Panc1 (cell line): ENCODE results near the gene GPRC5D. TPM values are rescaled to one million over a fixed set of nuclear protein-coding genes. Genes with fewer than 3 reads are reported as not detected.

Experiments used
- ATAC-seq: fragments of 200-7000 bp; cut with Tn5 transposase; 2 replicates; pipeline ENCODE4 v1.9.1; 2020; ENCODE audit warnings: mild to moderate bottlenecking, moderate library complexity
- BruUV-seq: library from RNA; stranded (reverse); fragments of 400-500 nt; replicated peaks from 2 replicates; lab custom pipeline; 2021; lab: Mats Ljungman, UMichigan
- CTCF ChIA-PET: fragments of 300-600 bp; sonication (Branson Sonifier 250); formaldehyde crosslinking; loops from one replicate; lab custom pipeline; 2022; ENCODE audit warnings: antibody characterized with exemption; lab: Charles Lee
- POLR2A ChIA-PET: fragments of 300-600 bp; sonication (Branson Sonifier 250); formaldehyde crosslinking; loops from one replicate; lab custom pipeline; 2022; ENCODE audit warnings: antibody characterized with exemption; lab: Charles Lee
- DNase-seq: peaks from one replicate; pipeline ENCODE4 v3.0.0-alpha.2; 2010; ENCODE audit warnings: low read depth, low spot score
- H3K27ac ChIP-seq: 2 replicates; pipeline ENCODE4 v1.5.1; 2011; ENCODE audit warnings: mild to moderate bottlenecking, low read length, inconsistent platforms
- H3K27me3 ChIP-seq: fragments of 200-500 bp; sonication (Bioruptor generic); 2 replicates; pipeline ENCODE4 v1.6.0; 2014; ENCODE audit warnings: low read length, inconsistent platforms; ENCODE audit not compliant: control insufficient read depth, insufficient read depth
- H3K36me3 ChIP-seq: fragments of 200-500 bp; sonication (Bioruptor generic); 2 replicates; pipeline ENCODE4 v1.5.1; 2014; ENCODE audit warnings: inconsistent platforms, mild to moderate bottlenecking, low read length, moderate library complexity; ENCODE audit not compliant: control insufficient read depth, insufficient read depth
- H3K4me1 ChIP-seq: 2 replicates; pipeline ENCODE4 v1.5.1; 2011; ENCODE audit warnings: inconsistent platforms, mild to moderate bottlenecking, low read length, moderate library complexity; ENCODE audit not compliant: control insufficient read depth, insufficient read depth
- H3K4me3 ChIP-seq, 2 experiments: 2 replicates each; pipeline ENCODE4 v1.5.1; 2011 to 2012; ENCODE audit warnings: low read depth in 2 of 2, low read length in 2 of 2, mild to moderate bottlenecking in 2 of 2, inconsistent platforms in 1 of 2, moderate library complexity in 1 of 2
- H3K9me3 ChIP-seq: fragments of 200-500 bp; sonication (Bioruptor generic); 2 replicates; pipeline ENCODE4 v1.5.1; 2014; ENCODE audit warnings: low read depth, mild to moderate bottlenecking, inconsistent platforms, low read length, moderate library complexity; ENCODE audit not compliant: control insufficient read depth, insufficient read depth
- CTCF ChIP-seq: fragments of 450-650 bp; IDR thresholded peaks from 2 replicates; pipeline ENCODE4 v1.5.1; 2017; ENCODE audit warnings: mild to moderate bottlenecking
- POLR2AphosphoS5 ChIP-seq: IDR thresholded peaks from 2 replicates; pipeline ENCODE4 v1.6.1; 2012; ENCODE audit warnings: mild to moderate bottlenecking, low read depth, low read length, moderate library complexity
- SIN3A ChIP-seq: IDR thresholded peaks from 2 replicates; pipeline ENCODE4 v1.6.1; 2012; ENCODE audit warnings: low read depth, mild to moderate bottlenecking, low read length, moderate library complexity, borderline replicate concordance; ENCODE audit not compliant: insufficient read depth
- TCF7L2 ChIP-seq: IDR thresholded peaks from 2 replicates; pipeline ENCODE4 v1.6.1; 2011; ENCODE audit warnings: mild to moderate bottlenecking, low read depth, low read length, inconsistent platforms
- in situ Hi-C: cut with HindIII; loops from 2 replicates; pipeline ENCODE4 v1.10.0; 2016; ENCODE audit warnings: low sequenced_read_pairs, low pct_unique_long_range_greater_than_20kb
- intact Hi-C: fragments of 100-400 bp; cut with micrococcal nuclease; formaldehyde crosslinking; loops from one replicate; pipeline ENCODE4 v1.10.0; 2022; ENCODE audit not compliant: unreplicated experiment
- total RNA-seq: library from RNA; stranded (reverse); gene quantifications from one replicate; pipeline ENCODE4 v1.2.1, GENCODE V29; 2021; ENCODE audit not compliant: unreplicated experiment
- TF ChIP-seq, protein P1 (sequence below), 2 experiments: IDR thresholded peaks; 2 replicates each; pipeline ENCODE4 v1.6.1; 2011 to 2012; ENCODE audit warnings: low read depth in 2 of 2, control low read depth in 1 of 2, low read length in 1 of 2, mild to moderate bottlenecking in 1 of 2, moderate library complexity in 1 of 2; ENCODE audit not compliant: insufficient read depth in 1 of 2

Gene GPRC5D
- total RNA-seq, 1 experiment from 2014 or later = not detected

- no peak for DNase-seq
- Histone ChIP-seq H3K36me3 (no peaks in the 10 kb centered on the region; the same call in 1 of the 2 replicates), H3K27me3 (no peaks in the 10 kb centered on the region), H3K4me3 (no peak overlapping the region), H3K4me1 (peaks cover 43% of the 10 kb centered on the region), H3K27ac (peak overlapping the region; percentile 93), H3K9me3 (no peaks in the 10 kb centered on the region)
- TF ChIP-seq CTCF (no peak), TCF7L2 (no peak), POLR2AphosphoS5 (no peak), SIN3A (no peak)
- TF ChIP-seq, protein P1, sequence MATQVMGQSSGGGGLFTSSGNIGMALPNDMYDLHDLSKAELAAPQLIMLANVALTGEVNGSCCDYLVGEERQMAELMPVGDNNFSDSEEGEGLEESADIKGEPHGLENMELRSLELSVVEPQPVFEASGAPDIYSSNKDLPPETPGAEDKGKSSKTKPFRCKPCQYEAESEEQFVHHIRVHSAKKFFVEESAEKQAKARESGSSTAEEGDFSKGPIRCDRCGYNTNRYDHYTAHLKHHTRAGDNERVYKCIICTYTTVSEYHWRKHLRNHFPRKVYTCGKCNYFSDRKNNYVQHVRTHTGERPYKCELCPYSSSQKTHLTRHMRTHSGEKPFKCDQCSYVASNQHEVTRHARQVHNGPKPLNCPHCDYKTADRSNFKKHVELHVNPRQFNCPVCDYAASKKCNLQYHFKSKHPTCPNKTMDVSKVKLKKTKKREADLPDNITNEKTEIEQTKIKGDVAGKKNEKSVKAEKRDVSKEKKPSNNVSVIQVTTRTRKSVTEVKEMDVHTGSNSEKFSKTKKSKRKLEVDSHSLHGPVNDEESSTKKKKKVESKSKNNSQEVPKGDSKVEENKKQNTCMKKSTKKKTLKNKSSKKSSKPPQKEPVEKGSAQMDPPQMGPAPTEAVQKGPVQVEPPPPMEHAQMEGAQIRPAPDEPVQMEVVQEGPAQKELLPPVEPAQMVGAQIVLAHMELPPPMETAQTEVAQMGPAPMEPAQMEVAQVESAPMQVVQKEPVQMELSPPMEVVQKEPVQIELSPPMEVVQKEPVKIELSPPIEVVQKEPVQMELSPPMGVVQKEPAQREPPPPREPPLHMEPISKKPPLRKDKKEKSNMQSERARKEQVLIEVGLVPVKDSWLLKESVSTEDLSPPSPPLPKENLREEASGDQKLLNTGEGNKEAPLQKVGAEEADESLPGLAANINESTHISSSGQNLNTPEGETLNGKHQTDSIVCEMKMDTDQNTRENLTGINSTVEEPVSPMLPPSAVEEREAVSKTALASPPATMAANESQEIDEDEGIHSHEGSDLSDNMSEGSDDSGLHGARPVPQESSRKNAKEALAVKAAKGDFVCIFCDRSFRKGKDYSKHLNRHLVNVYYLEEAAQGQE (IDR thresholded peaks at IDR 0.05; ENCODE audit: insufficient read depth in 1 of 2, low read depth in 2 of 2, low read length in 1 of 2) = no peak
- intact Hi-C loops (loop anchor here (5.0 kb wide), 1 partner anchor 288 kb away; no protein-coding TSS in a partner anchor), in situ Hi-C loops (no loop called here)
- no TSS peak for BruUV-seq
- ChIA-PET POLR2A (no interaction called here), CTCF (no interaction called here)
- ATAC-seq = no peak
Observed at GRCh38 chr12:12924169-12924568, 27.8 kb downstream of the GPRC5D start.

GRCh38 chr12:12922978-12923377 is 29.0 kb downstream of the GPRC5D start:
- Histone ChIP-seq H3K4me1 (peaks cover 55% of the 10 kb centered on the region), H3K27ac (no peak overlapping the region), H3K36me3 (no peaks in the 10 kb centered on the region; the same call in 1 of the 2 replicates), H3K27me3 (no peaks in the 10 kb centered on the region), H3K9me3 (no peaks in the 10 kb centered on the region), H3K4me3 (no peak overlapping the region)
- DNase-seq (no peak), ATAC-seq (no peak)
- in situ Hi-C loops = no loop called here
- TF ChIP-seq TCF7L2 = no peak
- no peak for TF ChIP-seq SIN3A
- TF ChIP-seq CTCF = no peak
- TF ChIP-seq, protein P1 (IDR thresholded peaks at IDR 0.05; ENCODE audit: insufficient read depth in 1 of 2, low read depth in 2 of 2, low read length in 1 of 2) = no peak
- TF ChIP-seq POLR2AphosphoS5 = peak; percentile 55
- ChIA-PET POLR2A (no interaction called here), CTCF (interaction anchor here (0.6 kb wide), 1 partner anchor 73 kb away, joined by 9 read pairs; no protein-coding TSS in a partner anchor)
- intact Hi-C loops = loop anchor here (5.0 kb wide), 1 partner anchor 289 kb away; no protein-coding TSS in a partner anchor
- no TSS peak for BruUV-seq
